ENCODE measurements around the gene POMT1. TPM values are rescaled to one million over a fixed set of nuclear protein-coding genes. Genes with fewer than 3 reads are reported as not detected.
"Not testable (repeated sequence)": the region's sequence is repeated elsewhere in the genome, so short reads cannot be mapped to it uniquely, and the experiment has no call there.

POMT1 gene, protein sequence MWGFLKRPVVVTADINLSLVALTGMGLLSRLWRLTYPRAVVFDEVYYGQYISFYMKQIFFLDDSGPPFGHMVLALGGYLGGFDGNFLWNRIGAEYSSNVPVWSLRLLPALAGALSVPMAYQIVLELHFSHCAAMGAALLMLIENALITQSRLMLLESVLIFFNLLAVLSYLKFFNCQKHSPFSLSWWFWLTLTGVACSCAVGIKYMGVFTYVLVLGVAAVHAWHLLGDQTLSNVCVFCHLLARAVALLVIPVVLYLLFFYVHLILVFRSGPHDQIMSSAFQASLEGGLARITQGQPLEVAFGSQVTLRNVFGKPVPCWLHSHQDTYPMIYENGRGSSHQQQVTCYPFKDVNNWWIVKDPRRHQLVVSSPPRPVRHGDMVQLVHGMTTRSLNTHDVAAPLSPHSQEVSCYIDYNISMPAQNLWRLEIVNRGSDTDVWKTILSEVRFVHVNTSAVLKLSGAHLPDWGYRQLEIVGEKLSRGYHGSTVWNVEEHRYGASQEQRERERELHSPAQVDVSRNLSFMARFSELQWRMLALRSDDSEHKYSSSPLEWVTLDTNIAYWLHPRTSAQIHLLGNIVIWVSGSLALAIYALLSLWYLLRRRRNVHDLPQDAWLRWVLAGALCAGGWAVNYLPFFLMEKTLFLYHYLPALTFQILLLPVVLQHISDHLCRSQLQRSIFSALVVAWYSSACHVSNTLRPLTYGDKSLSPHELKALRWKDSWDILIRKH
- 29.0 and 33.9 TPM in 2 replicates for total RNA-seq (2014; rRNA removed; shearing (Covaris generic); ENCODE audit: low replicate concordance)

- peak within 1 kb of the TSS; percentile 93 for H3K4me3 ChIP-seq (ENCODE audit: low read length)
- peaks cover 12% of the 10 kb centered on the region for H3K4me1 ChIP-seq (ENCODE audit: low read length)
Measured at GRCh38 chr9:131502781-131503625, at the start of gene POMT1. Gene POMT1, plus strand, starts transcription at chr9:131502918. Its CDS starts 1,301 bp downstream, at chr9:131504219.

GRCh38 chr9:131454028-131454427 is 48.7 kb upstream of the POMT1 start:
- Histone ChIP-seq H3K79me2 (ENCODE audit: low read length) (peaks cover 62% of the 10 kb centered on the region), H3K4me3 (ENCODE audit: low read length) (no peak overlapping the region), H3K4me1 (ENCODE audit: low read length) (no peaks in the 10 kb centered on the region), H3K9me3 (ENCODE audit: low read length) (no peaks in the 10 kb centered on the region), H2AFZ (ENCODE audit: low read length) (no peak overlapping the region), H3K27me3 (ENCODE audit: low read length) (no peaks in the 10 kb centered on the region), H3K36me3 (ENCODE audit: insufficient read depth, low read length) (peaks cover 63% of the 10 kb centered on the region), H3K9ac (ENCODE audit: low read length) (no peak overlapping the region), H3K4me2 (ENCODE audit: low read depth, low read length, poor library complexity, severe bottlenecking) (no peak overlapping the region), H3K27ac (ENCODE audit: low read length) (no peak overlapping the region), H4K20me1 (ENCODE audit: insufficient read depth, low read depth, low read length) (peaks cover 28% of the 10 kb centered on the region), H3K9me2 (replicated peaks; ENCODE audit: insufficient read depth, low read length) (no peaks in the 10 kb centered on the region)
- DNase-seq, result no peak

More at GRCh38 chr9:131502781-131503625, at the start of gene POMT1:
- Histone ChIP-seq H3K36me3 (ENCODE audit: insufficient read depth, low read length) (peaks cover 15% of the 10 kb centered on the region; the same call in 1 of the 2 replicates), H3K9me2 (replicated peaks; ENCODE audit: insufficient read depth, low read length) (no peaks in the 10 kb centered on the region), H3K79me2 (ENCODE audit: low read length) (peaks cover 17% of the 10 kb centered on the region), H2AFZ (ENCODE audit: low read length) (peak within 1 kb of the TSS; percentile 48; the same call in 1 of the 2 replicates), H3K4me2 (ENCODE audit: low read depth, low read length, poor library complexity, severe bottlenecking) (peak within 1 kb of the TSS; percentile 95), H4K20me1 (ENCODE audit: insufficient read depth, low read depth, low read length) (0 out of 2 replicates have a peak, but pooled peaks cover 3% of the 10 kb centered on the region), H3K9me3 (ENCODE audit: low read length) (no peaks in the 10 kb centered on the region), H3K27ac (ENCODE audit: low read length) (peak within 1 kb of the TSS; percentile 42; the same call in 1 of the 2 replicates), H3K9ac (ENCODE audit: low read length) (peak within 1 kb of the TSS; percentile 91), H3K27me3 (ENCODE audit: low read length) (no peaks in the 10 kb centered on the region)
- DNase-seq, result peak; percentile 95

- not testable (repeated sequence) for H3K4me2 ChIP-seq (ENCODE audit: low read depth, low read length, poor library complexity, severe bottlenecking); DNase-seq; H2AFZ ChIP-seq (ENCODE audit: low read length); H3K9me2 ChIP-seq (replicated peaks; ENCODE audit: insufficient read depth, low read length); H3K4me1 ChIP-seq (ENCODE audit: low read length); H3K27me3 ChIP-seq (ENCODE audit: low read length); H3K9ac ChIP-seq (ENCODE audit: low read length); H3K27ac ChIP-seq (ENCODE audit: low read length); H3K9me3 ChIP-seq (ENCODE audit: low read length); H3K4me3 ChIP-seq (ENCODE audit: low read length)
- peaks cover 58% of the 10 kb centered on the region for H3K36me3 ChIP-seq (ENCODE audit: insufficient read depth, low read length)
- H3K79me2 ChIP-seq (ENCODE audit: low read length), result peaks cover 56% of the 10 kb centered on the region
- H4K20me1 ChIP-seq (ENCODE audit: insufficient read depth, low read depth, low read length), result peaks cover 29% of the 10 kb centered on the region
Measured at GRCh38 chr9:131455655-131456054, 47.1 kb upstream of the POMT1 start.

GRCh38 chr9:131457746-131458145 is 45.0 kb upstream of the POMT1 start:
- no peak overlapping the region for H3K27ac ChIP-seq (ENCODE audit: low read length)
- H3K9ac ChIP-seq (ENCODE audit: low read length), result no peak overlapping the region
- H2AFZ ChIP-seq (ENCODE audit: low read length), result no peak overlapping the region
- H3K4me2 ChIP-seq (ENCODE audit: low read depth, low read length, poor library complexity, severe bottlenecking), result no peak overlapping the region
- H3K27me3 ChIP-seq (ENCODE audit: low read length), result no peaks in the 10 kb centered on the region
- H3K4me3 ChIP-seq (ENCODE audit: low read length), result no peak overlapping the region
- peaks cover 57% of the 10 kb centered on the region for H3K36me3 ChIP-seq (ENCODE audit: insufficient read depth, low read length)
- H4K20me1 ChIP-seq (ENCODE audit: insufficient read depth, low read depth, low read length), result peaks cover 30% of the 10 kb centered on the region
- no peaks in the 10 kb centered on the region for H3K4me1 ChIP-seq (ENCODE audit: low read length)
- no peak for DNase-seq
- no peaks in the 10 kb centered on the region for H3K9me3 ChIP-seq (ENCODE audit: low read length)
- peaks cover 47% of the 10 kb centered on the region for H3K79me2 ChIP-seq (ENCODE audit: low read length)
- H3K9me2 ChIP-seq (replicated peaks; ENCODE audit: insufficient read depth, low read length), result no peaks in the 10 kb centered on the region

DNA sequence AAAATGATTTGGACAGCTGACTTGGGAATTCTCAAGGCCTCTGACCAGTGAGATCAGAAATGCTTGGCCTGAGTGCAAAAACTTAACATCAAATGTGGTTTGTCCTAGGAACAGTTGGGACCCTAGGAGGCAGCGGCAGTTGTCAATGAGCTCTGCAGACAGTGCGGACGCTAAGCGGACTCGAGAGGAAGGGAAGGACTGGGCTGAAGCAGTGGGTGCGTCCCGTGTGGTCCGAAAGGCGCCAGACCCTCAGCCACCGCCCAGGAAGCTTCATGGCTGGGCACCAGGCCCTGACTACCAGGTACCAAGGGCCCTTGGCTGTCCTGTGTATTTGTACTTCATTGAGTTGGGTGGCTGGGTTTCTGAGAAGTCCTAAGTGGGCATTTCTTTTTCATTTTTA is 43.7 kb upstream of the POMT1 start:
- Histone ChIP-seq H2AFZ (ENCODE audit: low read length) (no peak overlapping the region), H3K79me2 (ENCODE audit: low read length) (peaks cover 44% of the 10 kb centered on the region), H3K4me2 (ENCODE audit: low read depth, low read length, poor library complexity, severe bottlenecking) (no peak overlapping the region), H3K9ac (ENCODE audit: low read length) (no peak overlapping the region), H3K4me3 (ENCODE audit: low read length) (no peak overlapping the region), H4K20me1 (ENCODE audit: insufficient read depth, low read depth, low read length) (peaks cover 33% of the 10 kb centered on the region), H3K36me3 (ENCODE audit: insufficient read depth, low read length) (peaks cover 56% of the 10 kb centered on the region), H3K27ac (ENCODE audit: low read length) (no peak overlapping the region), H3K9me2 (replicated peaks; ENCODE audit: insufficient read depth, low read length) (no peaks in the 10 kb centered on the region), H3K9me3 (ENCODE audit: low read length) (no peaks in the 10 kb centered on the region), H3K4me1 (ENCODE audit: low read length) (no peaks in the 10 kb centered on the region), H3K27me3 (ENCODE audit: low read length) (no peaks in the 10 kb centered on the region)
- no peak for DNase-seq

DNA sequence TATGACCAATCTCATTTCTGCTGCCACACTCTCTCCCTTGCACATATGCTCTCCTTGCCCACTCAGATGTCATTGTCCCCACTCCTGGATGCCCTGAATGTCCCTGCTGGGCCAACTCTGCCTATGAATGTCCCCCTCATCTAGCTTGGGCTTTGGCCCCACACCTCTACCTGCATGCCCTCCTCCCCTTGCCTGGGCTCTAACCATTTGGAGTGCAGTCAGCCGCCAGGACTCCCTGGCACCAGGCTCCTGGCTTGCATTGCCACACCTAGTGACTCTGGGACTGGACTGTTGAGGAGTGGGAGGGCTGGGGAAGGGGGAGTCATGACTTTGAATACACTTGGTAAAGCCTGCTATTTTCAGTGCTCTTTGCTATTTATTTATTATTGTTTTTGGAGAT is 41.6 kb upstream of the POMT1 start:
- no peak for DNase-seq
- no peaks in the 10 kb centered on the region for H3K27me3 ChIP-seq (ENCODE audit: low read length)
- H3K27ac ChIP-seq (ENCODE audit: low read length), result no peak overlapping the region
- H3K9me3 ChIP-seq (ENCODE audit: low read length), result no peaks in the 10 kb centered on the region
- H3K4me3 ChIP-seq (ENCODE audit: low read length), result no peak overlapping the region
- H2AFZ ChIP-seq (ENCODE audit: low read length), result no peak overlapping the region
- peaks cover 35% of the 10 kb centered on the region for H4K20me1 ChIP-seq (ENCODE audit: insufficient read depth, low read depth, low read length)
- H3K79me2 ChIP-seq (ENCODE audit: low read length), result peaks cover 56% of the 10 kb centered on the region
- no peak overlapping the region for H3K4me2 ChIP-seq (ENCODE audit: low read depth, low read length, poor library complexity, severe bottlenecking)
- H3K9ac ChIP-seq (ENCODE audit: low read length), result no peak overlapping the region
- peaks cover 68% of the 10 kb centered on the region for H3K36me3 ChIP-seq (ENCODE audit: insufficient read depth, low read length)
- no peaks in the 10 kb centered on the region for H3K4me1 ChIP-seq (ENCODE audit: low read length)
- no peaks in the 10 kb centered on the region for H3K9me2 ChIP-seq (replicated peaks; ENCODE audit: insufficient read depth, low read length)

DNA sequence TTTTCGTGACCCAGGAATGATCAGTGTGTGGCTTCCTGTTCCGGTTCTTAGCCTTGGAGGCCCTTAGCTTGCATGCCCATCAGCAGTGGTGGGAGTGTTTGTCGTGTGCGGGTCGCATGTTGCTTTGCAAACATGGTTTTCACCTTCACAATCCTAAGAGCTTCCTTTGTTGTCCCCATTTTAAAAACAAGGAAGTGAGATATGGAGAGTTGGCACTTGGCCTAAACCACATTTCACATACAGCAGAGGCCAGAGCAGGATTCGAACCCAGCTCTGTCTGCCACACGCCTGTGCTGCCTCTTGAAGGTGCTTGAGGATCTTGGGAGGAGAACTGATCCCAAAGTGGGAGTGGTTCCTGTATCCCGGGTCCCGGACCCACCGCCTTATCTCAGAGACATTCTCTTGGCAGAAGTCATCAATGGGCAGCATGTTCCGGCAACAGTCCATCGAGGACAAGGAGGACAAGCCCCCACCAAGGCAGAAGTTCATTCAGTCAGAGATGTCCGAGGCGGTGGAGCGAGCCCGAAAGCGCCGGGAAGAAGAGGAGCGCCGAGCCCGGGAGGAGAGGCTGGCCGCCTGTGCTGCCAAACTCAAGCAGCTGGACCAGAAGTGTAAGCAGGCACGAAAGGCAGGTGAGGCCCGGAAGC is 38.2 kb upstream of the POMT1 start:
- H3K36me3 ChIP-seq (ENCODE audit: insufficient read depth, low read length), result peaks cover 63% of the 10 kb centered on the region
- no peak overlapping the region for H3K27ac ChIP-seq (ENCODE audit: low read length)
- H3K9me2 ChIP-seq (replicated peaks; ENCODE audit: insufficient read depth, low read length), result no peaks in the 10 kb centered on the region
- no peaks in the 10 kb centered on the region for H3K9me3 ChIP-seq (ENCODE audit: low read length)
- no peaks in the 10 kb centered on the region for H3K4me1 ChIP-seq (ENCODE audit: low read length)
- H3K4me2 ChIP-seq (ENCODE audit: low read depth, low read length, poor library complexity, severe bottlenecking), result no peak overlapping the region
- H3K79me2 ChIP-seq (ENCODE audit: low read length), result peaks cover 51% of the 10 kb centered on the region
- H3K27me3 ChIP-seq (ENCODE audit: low read length), result no peaks in the 10 kb centered on the region
- no peak overlapping the region for H3K4me3 ChIP-seq (ENCODE audit: low read length)
- H2AFZ ChIP-seq (ENCODE audit: low read length), result no peak overlapping the region
- peaks cover 34% of the 10 kb centered on the region for H4K20me1 ChIP-seq (ENCODE audit: insufficient read depth, low read depth, low read length)
- no peak for DNase-seq
- H3K9ac ChIP-seq (ENCODE audit: low read length), result no peak overlapping the region
